ENCODE data around the gene MDFI. TPM values are rescaled to one million over a fixed set of nuclear protein-coding genes. Genes with fewer than 3 reads are reported as not detected.
A peak's percentile ranks its signal among the peaks of the same experiment; 100 is the strongest.

MDFI gene
- total RNA-seq, 1 experiment from 2014 or later, result 166 TPM

DNA sequence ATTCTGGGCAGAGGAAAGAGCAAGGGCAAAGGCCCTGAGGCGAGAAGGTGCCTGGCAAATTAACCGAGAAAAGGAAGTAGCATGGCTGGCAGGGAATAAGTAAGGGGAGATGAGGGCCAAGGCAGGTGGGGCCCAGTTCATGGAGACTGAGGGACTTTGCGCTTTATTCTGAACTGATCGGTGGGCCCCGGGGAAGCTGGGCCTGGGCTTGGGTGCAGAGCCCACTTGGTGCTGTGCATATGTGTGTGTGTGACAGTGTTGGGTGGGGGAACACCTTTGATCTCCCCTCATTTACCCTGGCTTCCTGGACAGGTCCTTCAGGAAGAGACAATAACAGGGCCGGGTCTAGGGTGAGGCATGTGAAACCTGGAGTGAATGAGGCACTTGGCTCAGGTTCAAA, 2.9 kb upstream of the MDFI start:
- Histone ChIP-seq H3K27ac (peak overlapping the region; percentile 23; the same call in 1 of the 2 replicates), H3K27me3 (no peaks in the 10 kb centered on the region), H3K36me3 (0 out of 2 replicates have a peak, but pooled peaks cover 3% of the 10 kb centered on the region), H3K9me3 (replicated peaks) (no peaks in the 10 kb centered on the region), H3K4me3 (no peak overlapping the region), H3K4me1 (peaks cover 45% of the 10 kb centered on the region)
- DNase-seq, result no peak

DNA sequence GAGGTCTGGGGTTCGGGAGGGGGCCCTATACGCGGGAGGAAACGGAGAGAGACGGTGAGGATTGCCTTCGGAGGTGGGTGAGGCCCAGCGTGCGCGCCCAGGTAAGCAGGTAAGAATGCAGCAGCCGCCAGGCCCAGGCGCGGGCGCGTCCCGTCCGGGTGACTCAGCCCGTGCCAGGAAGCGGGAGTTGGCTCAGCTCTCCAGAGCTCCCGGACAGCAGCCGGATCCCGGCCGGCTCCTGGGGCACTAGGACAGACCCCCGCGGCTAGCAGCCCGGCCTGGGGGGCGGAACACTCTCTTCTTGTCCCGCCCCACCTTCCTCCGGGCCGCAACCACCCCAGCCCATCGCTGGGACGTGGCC, 1.5 kb upstream of the MDFI start:
- DNase-seq, result peak; percentile 52 to 60
- H3K36me3 ChIP-seq, result peaks cover 9% of the 10 kb centered on the region
- H3K27ac ChIP-seq, result peak overlapping the region; percentile 92
- H3K9me3 ChIP-seq (replicated peaks), result no peaks in the 10 kb centered on the region
- H3K4me1 ChIP-seq, result peaks cover 48% of the 10 kb centered on the region
- no peaks in the 10 kb centered on the region for H3K27me3 ChIP-seq
- H3K4me3 ChIP-seq, result peak overlapping the region; percentile 88

DNA sequence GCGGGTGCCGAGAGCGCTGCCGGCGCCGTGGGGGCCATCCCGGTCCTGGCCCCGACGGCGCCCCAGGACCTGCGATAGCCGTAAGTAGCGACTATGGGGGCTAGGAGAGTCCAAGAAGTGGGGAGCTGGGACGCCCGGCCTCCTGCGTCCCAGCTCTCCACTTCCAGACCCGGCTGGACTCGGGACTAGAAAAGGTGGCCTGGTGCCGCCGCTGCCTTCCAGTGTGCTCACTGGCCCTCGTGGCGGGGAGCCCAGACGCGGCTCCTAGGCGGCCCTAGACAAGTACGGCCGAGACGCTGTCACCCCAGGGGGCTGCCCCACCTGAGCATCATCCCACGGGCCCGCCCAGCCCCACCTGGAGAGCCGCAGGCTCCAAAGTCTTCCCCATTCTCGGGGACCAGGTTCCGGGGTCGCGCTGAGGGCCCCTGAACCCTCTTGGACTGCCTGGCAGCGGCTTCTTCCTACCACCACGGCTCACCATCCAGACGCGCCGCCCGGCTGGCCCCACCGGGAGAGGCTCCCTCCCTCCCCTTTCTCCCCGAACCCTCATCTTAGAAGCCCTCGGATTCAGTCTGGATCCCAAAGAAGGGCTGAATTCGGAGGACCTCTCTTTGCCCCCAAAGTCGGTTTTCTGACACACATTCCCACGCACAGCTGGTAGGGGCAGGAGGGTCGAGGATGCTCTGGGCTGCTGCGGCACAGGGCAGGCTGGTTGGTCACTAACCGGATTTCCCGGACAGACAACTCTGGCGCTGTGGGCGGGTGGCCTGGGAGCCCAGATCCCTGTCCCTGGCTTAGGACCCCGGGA, 870 bp upstream of the MDFI start:
- Histone ChIP-seq H3K4me3 (peak overlapping the region; percentile 88), H3K36me3 (peaks cover 9% of the 10 kb centered on the region), H3K27me3 (no peaks in the 10 kb centered on the region), H3K4me1 (peaks cover 53% of the 10 kb centered on the region), H3K9me3 (replicated peaks) (no peaks in the 10 kb centered on the region), H3K27ac (peak overlapping the region; percentile 92)
- DNase-seq, result peak; percentile 42 to 55

DNA sequence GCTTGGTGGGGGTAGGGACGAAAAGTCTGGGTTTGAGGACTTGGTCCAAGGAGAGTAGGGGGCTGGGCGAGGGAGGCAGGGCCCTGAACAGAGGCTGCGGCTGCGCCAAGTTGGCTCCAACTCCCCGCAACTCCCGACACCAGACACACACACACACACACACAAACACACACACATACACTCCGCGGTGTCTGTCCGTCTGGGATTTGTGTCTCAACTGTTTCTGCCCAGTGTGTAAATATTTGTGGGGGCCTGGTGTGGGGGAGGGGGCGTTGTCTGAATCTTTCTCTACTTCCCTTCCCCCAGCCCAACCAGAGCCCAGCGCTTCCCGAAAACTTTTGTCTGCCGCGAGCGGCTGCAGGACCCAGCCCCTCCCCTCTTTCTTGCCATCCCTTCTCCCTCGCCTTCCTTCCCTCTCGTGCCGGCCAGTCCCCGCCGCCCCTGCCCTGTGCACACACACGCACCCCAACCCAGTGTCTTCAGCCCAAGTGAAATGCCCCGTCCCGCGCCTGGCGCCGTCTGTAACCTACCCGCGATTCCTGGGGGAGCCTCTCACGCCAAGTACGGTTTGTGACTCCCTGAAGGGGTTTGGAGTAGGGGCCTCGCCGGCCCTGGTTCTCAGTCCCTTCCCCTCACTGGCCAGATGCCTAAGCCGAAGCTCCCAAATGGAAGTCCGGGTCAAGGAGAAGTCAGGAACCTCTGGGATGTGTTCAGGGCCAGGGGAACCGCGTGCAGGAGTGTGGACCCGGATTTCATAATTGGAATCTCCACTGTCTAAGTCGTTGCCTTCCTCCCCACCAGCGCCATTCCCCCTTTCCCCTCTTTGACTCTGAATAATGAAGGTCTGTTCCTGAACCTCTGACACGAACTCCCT, 904 bp downstream of the MDFI start:
- DNase-seq, result peak; percentile 78 to 79
- H3K36me3 ChIP-seq, result peaks cover 9% of the 10 kb centered on the region
- peak overlapping the region; percentile 88 for H3K4me3 ChIP-seq
- no peaks in the 10 kb centered on the region for H3K9me3 ChIP-seq (replicated peaks)
- peak overlapping the region; percentile 92 for H3K27ac ChIP-seq
- H3K27me3 ChIP-seq, result no peaks in the 10 kb centered on the region
- peaks cover 63% of the 10 kb centered on the region for H3K4me1 ChIP-seq

DNA sequence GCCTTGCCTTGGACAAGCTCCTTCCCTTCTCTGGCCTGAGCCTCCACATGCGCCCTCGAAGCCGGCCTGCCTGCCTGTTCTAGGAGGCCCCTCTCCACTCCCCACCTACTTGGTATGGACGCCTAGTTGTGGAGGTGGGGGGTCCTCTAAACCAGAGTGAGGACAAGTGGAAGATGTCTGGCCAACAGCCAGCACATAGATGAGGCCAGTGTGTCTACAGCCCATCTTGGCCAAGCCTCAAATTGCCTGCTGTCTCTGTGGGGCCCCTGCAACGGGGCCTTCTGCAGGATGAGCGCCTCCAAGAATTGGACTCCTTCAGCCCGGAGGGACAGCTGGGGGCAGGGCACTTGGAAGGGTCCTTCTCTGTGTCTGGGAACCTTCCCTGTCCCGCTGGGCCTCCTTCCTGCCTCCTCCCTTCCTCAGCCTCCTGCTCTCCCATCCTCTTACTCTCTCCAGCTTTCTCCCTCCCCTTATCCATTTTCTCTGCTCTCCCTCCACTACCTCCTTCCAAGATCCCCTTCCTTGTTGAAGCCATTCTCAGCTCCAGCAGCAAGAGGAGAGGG, 1.6 kb downstream of the MDFI start:
- Histone ChIP-seq H3K4me1 (peaks cover 63% of the 10 kb centered on the region), H3K27ac (peak overlapping the region; percentile 92), H3K4me3 (peak overlapping the region; percentile 88), H3K27me3 (no peaks in the 10 kb centered on the region), H3K9me3 (replicated peaks) (no peaks in the 10 kb centered on the region), H3K36me3 (peaks cover 9% of the 10 kb centered on the region)
- peak; percentile 74 to 79 for DNase-seq

DNA sequence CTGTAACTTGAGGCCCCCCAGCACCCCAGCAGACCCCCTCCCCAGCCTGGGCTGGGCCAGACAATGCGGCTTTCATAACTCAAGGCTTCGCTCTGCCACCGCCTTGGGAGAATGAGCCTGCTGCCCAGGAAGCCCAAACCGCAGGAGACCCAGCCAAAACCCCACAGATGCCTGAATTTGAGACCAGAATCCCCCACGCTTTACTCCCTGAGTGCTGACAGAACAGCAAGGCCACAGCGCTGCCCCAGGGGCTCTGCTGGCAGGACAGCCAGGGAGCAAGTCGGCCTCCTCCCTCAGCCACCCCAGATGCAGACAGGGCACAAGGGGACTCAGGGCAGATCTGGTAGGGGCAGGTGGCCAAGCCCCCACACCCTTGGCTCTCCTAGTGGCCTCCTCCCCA, 2.2 kb downstream of the MDFI start:
- H3K36me3 ChIP-seq, result peaks cover 9% of the 10 kb centered on the region
- H3K4me3 ChIP-seq, result peak overlapping the region; percentile 88
- H3K4me1 ChIP-seq, result peaks cover 63% of the 10 kb centered on the region
- peak; percentile 94 to 97 for DNase-seq
- H3K9me3 ChIP-seq (replicated peaks), result no peaks in the 10 kb centered on the region
- H3K27me3 ChIP-seq, result no peaks in the 10 kb centered on the region
- peak overlapping the region; percentile 92 for H3K27ac ChIP-seq

DNA sequence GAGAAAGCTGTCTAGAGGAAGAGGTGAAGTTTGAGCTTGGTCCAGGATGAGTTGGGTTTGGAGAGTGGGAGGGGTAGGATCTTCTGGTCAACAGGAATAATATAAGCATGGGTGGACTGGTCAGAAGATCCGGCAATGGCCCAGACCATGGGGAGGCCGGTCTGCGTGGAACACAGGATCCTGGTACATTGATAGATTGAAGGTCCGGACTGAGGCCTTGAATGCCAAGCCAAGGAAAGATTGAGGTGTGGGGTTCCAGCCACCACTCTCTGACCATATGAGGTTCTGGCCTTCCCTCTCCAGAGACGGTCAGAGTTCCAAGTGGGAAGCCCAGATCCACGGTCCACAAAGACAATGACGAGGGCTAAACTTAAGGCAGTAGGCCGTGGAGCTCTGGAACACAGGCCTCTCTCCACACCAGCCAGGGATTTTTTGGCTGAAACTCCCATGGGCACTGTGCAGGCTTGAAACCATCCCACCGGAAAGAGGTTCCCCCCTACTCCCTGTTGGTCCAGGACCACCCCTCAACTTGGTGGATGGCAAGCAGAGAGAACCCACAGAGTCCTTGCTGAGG, 3.2 kb downstream of the MDFI start:
- no peak for DNase-seq
- Histone ChIP-seq H3K4me3 (no peak overlapping the region), H3K27me3 (no peaks in the 10 kb centered on the region), H3K9me3 (replicated peaks) (no peaks in the 10 kb centered on the region), H3K4me1 (peaks cover 65% of the 10 kb centered on the region), H3K27ac (peak overlapping the region; percentile 92), H3K36me3 (peaks cover 13% of the 10 kb centered on the region)

DNA sequence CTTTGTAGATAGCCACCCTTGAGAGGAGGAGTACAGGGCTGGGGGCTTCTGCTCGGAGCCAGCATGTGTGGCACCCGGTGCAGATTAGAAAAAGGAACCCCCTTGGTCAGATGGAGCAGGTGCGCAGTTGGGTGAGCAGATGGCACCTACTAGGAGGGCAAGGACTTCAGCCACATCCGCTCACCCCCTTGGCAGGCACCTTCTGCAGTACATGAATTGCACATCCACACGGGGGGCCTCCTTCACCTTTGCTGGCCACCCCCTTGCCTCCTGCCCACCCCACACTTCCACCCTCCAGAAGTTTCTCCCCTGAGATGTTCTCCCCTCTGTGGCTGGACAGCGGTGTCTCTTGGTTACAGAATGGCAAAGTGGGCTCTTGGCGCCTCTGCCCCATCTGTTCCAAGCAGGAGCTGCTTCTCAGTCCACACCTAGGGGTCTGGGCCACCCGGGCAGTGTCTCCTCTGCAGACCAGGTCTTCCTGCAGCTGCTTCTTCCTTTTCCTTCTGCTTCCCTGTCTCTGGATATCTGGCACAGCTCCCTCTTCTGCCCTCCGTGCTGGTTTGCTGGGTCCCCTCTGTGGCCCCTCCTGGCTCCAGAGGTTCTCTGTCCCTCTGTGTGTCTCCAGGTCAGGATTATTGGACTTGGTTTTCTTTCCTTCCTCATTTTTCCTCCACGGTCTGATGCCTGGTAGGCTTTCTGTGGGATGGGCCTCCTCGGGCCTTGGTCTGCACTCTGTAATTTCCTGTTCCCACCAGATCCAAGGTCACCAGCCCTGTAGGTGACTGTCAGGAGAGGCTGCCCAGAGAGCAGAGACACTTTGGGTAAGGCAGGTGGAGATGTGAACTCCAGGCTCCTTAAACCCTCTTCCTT, 4.1 kb downstream of the MDFI start:
- no peak for DNase-seq
- Histone ChIP-seq H3K27me3 (no peaks in the 10 kb centered on the region), H3K36me3 (peaks cover 20% of the 10 kb centered on the region), H3K4me1 (peaks cover 69% of the 10 kb centered on the region), H3K27ac (peak overlapping the region; percentile 92; the same call in 1 of the 2 replicates), H3K9me3 (replicated peaks) (no peaks in the 10 kb centered on the region), H3K4me3 (no peak overlapping the region)

DNA sequence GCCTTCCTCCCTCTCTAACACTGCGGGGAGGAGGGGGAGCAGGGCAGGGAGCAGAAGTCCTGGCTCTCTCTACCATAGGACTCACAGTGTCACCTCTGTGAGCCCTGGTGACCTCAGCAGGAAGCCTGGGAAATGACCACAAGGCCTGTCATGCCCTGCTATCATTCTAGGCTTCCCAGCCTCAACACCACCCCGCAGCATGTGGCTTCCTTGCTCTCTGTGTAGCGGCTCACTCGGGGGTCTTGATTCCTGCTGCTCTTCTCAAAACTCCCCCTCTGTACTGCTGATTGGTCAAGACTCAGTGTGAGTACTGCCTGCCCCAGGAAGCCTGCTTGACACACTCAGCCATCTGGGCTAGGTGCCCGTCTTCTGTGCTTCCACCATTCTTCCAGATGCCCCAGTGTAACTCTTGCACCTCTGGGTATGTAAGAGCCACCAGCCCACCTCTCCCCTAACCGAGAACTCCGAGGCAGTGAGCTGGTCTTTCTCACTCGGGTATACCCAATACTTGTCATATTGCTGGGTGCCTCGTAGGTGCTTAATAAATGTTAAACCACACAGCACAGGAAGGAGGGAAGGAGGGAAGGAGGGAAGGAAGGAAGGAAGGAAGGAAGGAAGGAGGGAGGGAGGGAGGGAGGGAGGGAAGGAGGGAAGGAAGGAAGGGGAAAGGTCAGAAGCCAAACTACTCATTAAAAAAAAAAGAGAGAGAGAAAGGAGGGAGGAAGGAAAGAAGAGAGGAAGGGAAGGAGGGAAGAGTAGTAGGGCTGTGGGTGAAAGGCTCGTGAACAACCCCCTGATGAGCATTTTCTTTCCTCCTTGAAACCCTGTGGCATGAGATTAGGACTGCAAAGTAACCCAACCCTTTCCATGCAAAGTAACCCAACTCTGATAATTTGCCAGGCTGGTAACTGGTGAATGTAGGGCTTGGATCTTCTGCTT, 5.0 kb downstream of the MDFI start:
- Histone ChIP-seq H3K36me3 (peaks cover 25% of the 10 kb centered on the region), H3K4me3 (no peak overlapping the region), H3K27ac (peak overlapping the region; percentile 34), H3K4me1 (peaks cover 72% of the 10 kb centered on the region), H3K27me3 (no peaks in the 10 kb centered on the region), H3K9me3 (replicated peaks) (no peaks in the 10 kb centered on the region)
- DNase-seq, result no peak

DNA sequence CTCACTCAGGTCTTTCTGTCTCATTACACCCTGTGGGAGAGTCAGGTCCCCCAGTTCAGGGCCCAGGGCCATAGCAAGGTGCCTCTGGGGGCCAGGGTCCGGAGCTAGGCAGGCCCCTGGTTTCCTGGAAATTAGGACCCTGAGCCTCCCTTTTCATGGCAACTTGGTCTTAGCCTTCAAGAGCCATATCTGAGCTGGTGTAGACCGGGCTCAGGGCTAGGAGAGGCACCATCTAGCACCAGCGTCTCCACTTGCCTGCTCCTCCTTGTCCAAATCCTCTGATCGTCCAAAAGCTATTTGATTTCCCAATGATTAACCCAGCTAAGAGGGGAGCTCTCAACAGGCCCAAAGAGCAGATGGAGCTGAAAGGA, 5.6 kb downstream of the MDFI start:
- H3K4me1 ChIP-seq, result peaks cover 79% of the 10 kb centered on the region
- H3K4me3 ChIP-seq, result no peak overlapping the region
- H3K27ac ChIP-seq, result peak overlapping the region; percentile 34
- no peaks in the 10 kb centered on the region for H3K27me3 ChIP-seq
- DNase-seq, result no peak
- H3K9me3 ChIP-seq (replicated peaks), result no peaks in the 10 kb centered on the region
- H3K36me3 ChIP-seq, result peaks cover 27% of the 10 kb centered on the region

DNA sequence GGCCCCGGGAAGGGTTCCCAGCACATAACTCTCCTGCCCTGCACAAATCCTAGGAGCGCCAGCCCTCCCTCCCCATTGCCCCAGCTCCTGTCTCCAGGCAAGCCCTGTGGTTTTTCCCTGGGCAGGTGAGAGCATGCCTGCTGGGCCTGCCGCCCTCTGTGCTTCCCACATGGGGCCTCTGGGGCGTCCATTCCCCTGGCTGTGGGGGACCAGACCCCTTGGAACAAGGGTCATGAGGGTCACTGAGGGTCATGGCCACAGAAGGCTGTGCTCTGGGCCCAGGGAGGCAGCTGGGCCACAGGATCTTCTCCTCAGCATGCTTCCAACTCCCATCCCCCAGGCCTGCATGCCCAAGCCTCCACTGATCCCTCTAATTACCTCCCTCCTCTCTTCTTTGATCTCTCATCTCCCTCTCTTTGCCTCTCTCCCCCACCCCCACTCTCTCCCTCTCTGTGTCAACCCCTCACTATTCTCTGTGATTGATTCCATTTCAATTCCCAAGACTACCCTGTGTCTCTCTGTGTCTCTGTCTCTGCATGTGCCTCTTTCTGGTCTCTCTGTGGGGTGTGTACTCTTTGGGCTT, 6.1 kb downstream of the MDFI start:
- H3K36me3 ChIP-seq, result peaks cover 30% of the 10 kb centered on the region
- H3K4me3 ChIP-seq, result no peak overlapping the region

DNA sequence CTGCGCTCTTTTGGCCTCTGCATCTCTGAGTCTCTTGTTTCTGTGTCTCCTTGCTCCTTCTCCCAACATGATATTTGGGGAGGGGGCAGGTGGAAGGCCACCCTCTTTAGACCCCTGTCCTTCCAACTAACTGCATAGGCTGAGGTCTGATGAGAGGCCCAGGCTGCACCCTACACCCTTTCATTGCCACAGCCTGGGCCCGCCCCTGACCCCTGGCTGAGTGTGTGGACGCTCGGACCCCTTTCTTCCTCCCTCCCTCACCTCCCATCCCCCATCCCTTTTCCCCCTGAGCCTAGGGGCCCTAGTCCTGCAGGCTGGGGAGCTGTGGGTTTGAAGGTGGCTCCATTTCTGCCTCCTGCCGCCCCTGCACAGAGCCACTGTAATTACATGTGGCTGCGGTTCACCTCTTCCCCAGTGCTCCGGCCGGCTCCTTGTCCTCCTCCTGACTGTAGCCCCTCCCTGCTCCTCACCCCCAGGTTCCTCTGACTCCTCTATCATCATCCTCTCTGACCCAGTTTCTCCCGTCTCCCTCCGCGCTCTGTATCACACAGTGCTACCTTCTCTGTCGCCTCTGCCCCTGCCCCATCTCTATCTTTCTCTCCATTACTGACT, 6.8 kb downstream of the MDFI start:
- Histone ChIP-seq H3K27me3 (no peaks in the 10 kb centered on the region), H3K27ac (peak overlapping the region; percentile 34; the same call in 1 of the 2 replicates), H3K4me1 (peaks cover 83% of the 10 kb centered on the region)

More for the DNA sequence above, 6.1 kb downstream of the MDFI start:
- Histone ChIP-seq H3K9me3 (replicated peaks) (no peaks in the 10 kb centered on the region), H3K4me1 (peaks cover 82% of the 10 kb centered on the region), H3K27me3 (no peaks in the 10 kb centered on the region), H3K27ac (peak overlapping the region; percentile 34)
- DNase-seq, result peak; percentile 64 to 70

More for the DNA sequence above, 6.8 kb downstream of the MDFI start:
- no peaks in the 10 kb centered on the region for H3K9me3 ChIP-seq (replicated peaks)
- peaks cover 36% of the 10 kb centered on the region for H3K36me3 ChIP-seq
- no peak overlapping the region for H3K4me3 ChIP-seq
- no peak for DNase-seq
